Right lobe of liver (tissue), 4 donors: ENCODE measurements around the gene KCNQ1.

Experiments used
- POLR2A ChIP-seq: fragments of 450-650 bp; IDR thresholded peaks from one replicate; pipeline ENCODE4 v1.6.1; 2017; ENCODE audit warnings: antibody characterized with exemption, mild to moderate bottlenecking
- TF ChIP-seq, protein P1 (sequence below), 4 donors: fragments of 200-600 bp in 3 of 4; fragments of 450-650 bp in 1 of 4; IDR thresholded peaks; one replicate each; pipeline versions ENCODE4 v1.5.1 to v1.8.0; 2016 to 2022; ENCODE audit warnings: antibody characterized with exemption in 4 of 4, mild to moderate bottlenecking in 2 of 4
- donor health status: DM: no; HTN: no; CAD: no.
- donor health status: DM: no; HTN: no; CAD: no.
- donor health status: DM: no; HTN: yes; CAD: no.

DNA sequence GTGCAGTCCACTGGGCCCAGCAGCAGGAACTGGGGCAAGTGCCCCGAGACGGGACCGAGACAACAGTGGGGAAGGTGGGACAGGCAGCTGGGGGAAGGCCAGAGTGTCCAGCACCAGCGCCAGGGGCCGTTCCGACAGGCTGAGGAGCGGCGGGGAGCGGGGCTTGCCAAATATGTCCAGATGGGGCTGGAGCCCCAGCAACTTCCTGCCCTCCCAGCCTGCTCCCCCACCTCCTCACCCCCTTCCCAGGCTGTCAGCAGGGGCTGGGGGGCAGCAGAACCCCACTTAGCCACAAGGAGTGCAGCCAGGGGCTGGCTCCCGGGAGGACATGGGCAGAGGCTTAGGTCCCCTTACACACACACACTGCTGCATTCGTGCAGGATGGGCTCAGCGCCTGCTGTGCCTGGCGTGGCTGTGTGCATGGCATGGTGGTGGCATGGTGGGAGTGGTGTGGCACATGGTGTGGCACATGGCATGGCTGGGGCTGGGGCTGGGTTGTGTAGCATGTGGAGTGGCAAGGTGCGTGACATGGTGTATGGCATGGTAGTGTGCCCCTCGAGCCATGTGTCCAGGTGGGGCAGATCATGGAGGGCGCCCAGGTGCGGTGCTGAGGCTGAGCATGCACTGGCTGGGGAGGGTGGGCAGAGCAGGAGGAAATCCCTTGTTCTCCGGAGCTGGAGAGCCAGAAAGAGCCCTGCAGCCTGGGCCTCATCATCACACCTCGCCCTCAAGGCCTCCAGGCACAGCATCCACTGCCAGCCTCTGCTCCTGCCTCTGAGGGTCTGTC lies 389.1 kb downstream of the KCNQ1 start:
- TF ChIP-seq, protein P1, sequence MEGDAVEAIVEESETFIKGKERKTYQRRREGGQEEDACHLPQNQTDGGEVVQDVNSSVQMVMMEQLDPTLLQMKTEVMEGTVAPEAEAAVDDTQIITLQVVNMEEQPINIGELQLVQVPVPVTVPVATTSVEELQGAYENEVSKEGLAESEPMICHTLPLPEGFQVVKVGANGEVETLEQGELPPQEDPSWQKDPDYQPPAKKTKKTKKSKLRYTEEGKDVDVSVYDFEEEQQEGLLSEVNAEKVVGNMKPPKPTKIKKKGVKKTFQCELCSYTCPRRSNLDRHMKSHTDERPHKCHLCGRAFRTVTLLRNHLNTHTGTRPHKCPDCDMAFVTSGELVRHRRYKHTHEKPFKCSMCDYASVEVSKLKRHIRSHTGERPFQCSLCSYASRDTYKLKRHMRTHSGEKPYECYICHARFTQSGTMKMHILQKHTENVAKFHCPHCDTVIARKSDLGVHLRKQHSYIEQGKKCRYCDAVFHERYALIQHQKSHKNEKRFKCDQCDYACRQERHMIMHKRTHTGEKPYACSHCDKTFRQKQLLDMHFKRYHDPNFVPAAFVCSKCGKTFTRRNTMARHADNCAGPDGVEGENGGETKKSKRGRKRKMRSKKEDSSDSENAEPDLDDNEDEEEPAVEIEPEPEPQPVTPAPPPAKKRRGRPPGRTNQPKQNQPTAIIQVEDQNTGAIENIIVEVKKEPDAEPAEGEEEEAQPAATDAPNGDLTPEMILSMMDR (IDR thresholded peaks at IDR 0.05) = no peak
- no peak for TF ChIP-seq POLR2A
